HL-60 (cell line): Measurements from ENCODE around the gene TUBG2.

Experiments used
- CTCF ChIP-seq: IDR thresholded peaks from one replicate; pipeline ENCODE4 v1.5.1; 2011; ENCODE audit warnings: low read length, control low read depth, inconsistent platforms; ENCODE audit not compliant: insufficient read depth
- GABPA ChIP-seq: IDR thresholded peaks from 2 replicates; pipeline ENCODE4 v1.6.1; 2012; ENCODE audit warnings: low read depth
- POLR2AphosphoS5 ChIP-seq: IDR thresholded peaks from 2 replicates; pipeline ENCODE4 v1.6.1; 2012; ENCODE audit warnings: low read depth
- REST ChIP-seq: IDR thresholded peaks from 2 replicates; pipeline ENCODE4 v1.6.1; 2012; ENCODE audit warnings: low read depth; ENCODE audit not compliant: insufficient replicate concordance

GRCh38 chr17:42613699-42614295 lies 45.3 kb upstream of the TUBG2 start:
- TF ChIP-seq CTCF (no peak), GABPA (no peak), POLR2AphosphoS5 (no peak), REST (no peak)
